ENCODE data around the gene FKBP15. TPM values are rescaled to one million over a fixed set of nuclear protein-coding genes. Genes with fewer than 3 reads are reported as not detected.

Gene FKBP15
- total and polyA plus RNA-seq, 2 of the 13 experiments (the other 11 are each of a cell fraction or from before 2014, with no cell fraction given), result 12.3 to 18.6 TPM

GRCh38 chr9:113221003-113221799 lies at the start of gene FKBP15, which contains the start of gene SLC31A1 (continued):
- TF ChIP-seq ZNF282 (IDR thresholded peaks at IDR 0.05; ENCODE audit: partially characterized antibody) (no peak), MNT (IDR thresholded peaks at IDR 0.05) (peak; percentile 71), PHF21A (CRISPR knock-in tag; IDR thresholded peaks at IDR 0.05) (peak; percentile 87), ZNF768 (CRISPR knock-in tag; IDR thresholded peaks at IDR 0.05) (peak; percentile 49; the same call in 1 of the 2 replicates), IRF1 (CRISPR knock-in tag; IDR thresholded peaks at IDR 0.05; ENCODE audit: low read depth) (no peak), ZNF7 (CRISPR knock-in tag; IDR thresholded peaks at IDR 0.05) (peak; percentile 19; the same call in 1 of the 2 replicates), ZNF570 (CRISPR knock-in tag; IDR thresholded peaks at IDR 0.05; ENCODE audit: borderline replicate concordance) (no peak), ZNF703 (CRISPR knock-in tag; IDR thresholded peaks at IDR 0.05; ENCODE audit: borderline replicate concordance) (no peak), PATZ1 (CRISPR knock-in tag; IDR thresholded peaks at IDR 0.05) (0 out of 2 replicates have a peak, but pooled peaks have one; percentile 37), MTA1 (CRISPR knock-in tag; IDR thresholded peaks at IDR 0.05; ENCODE audit: borderline replicate concordance) (peak; percentile 55), KAT7 (CRISPR knock-in tag; IDR thresholded peaks at IDR 0.05; ENCODE audit: borderline replicate concordance) (peak; percentile 79), AHDC1 (CRISPR knock-in tag; IDR thresholded peaks at IDR 0.05; ENCODE audit: borderline replicate concordance) (no peak), PBX3 (CRISPR knock-in tag; IDR thresholded peaks at IDR 0.05; ENCODE audit: borderline replicate concordance) (no peak), ATF6 (CRISPR knock-in tag; conservative IDR thresholded peaks at IDR 0.05) (no peak)

All from HepG2 (cell line).